ENCODE data around the gene STRIP2. TPM values are rescaled to one million over a fixed set of nuclear protein-coding genes. Genes with fewer than 3 reads are reported as not detected.

STRIP2 gene
- total RNA-seq, 1 experiment from 2014 or later, result 10.8 TPM

DNA sequence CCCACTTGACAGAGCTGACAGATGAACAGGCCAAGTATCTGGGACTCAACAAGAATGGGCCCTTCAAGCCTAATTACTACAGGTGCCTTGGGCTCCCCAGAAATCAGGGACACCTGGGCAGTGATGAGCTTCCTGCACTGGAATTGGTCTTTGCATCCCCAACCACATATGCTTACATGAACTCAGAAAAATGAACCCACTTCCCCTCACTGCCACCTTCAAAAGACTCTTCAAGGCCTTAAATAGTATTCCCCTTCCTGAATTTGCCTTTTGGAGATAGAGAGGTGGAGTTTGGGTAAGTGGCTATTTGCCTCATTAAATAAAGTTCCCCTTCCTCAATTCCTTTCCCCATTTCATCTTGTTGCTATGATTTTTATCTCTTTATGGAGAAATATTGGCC, 7.8 kb upstream of the STRIP2 start:
- peaks cover 2 to 6% of the 10 kb centered on the region in 2 experiments; a peak in 3 of 4 replicates for H3K4me1 ChIP-seq (ENCODE audit: control insufficient read depth in 1 of 2, insufficient read depth in 2 of 2, low read length in 2 of 2)
- POLR2A ChIA-PET, result no interaction called here
- no peaks in the 10 kb centered on the region for H3K27me3 ChIP-seq (ENCODE audit: insufficient read depth, low read length)
- no TSS peak for BruUV-seq (replicated peaks)
- RAD21 ChIA-PET (ENCODE audit: low non-redundant PET in 1 of 2, low total read pairs in 2 of 2, uncharacterized antibody in 2 of 2, unreplicated experiment in 2 of 2), result no interaction called here
- intact Hi-C loops (cut with micrococcal nuclease), result no loop called here
- CTCF ChIA-PET, result no interaction called here
- no peaks in the 10 kb centered on the region for H3K9me2 ChIP-seq (ENCODE audit: insufficient read depth)
- TF ChIP-seq CBX3 (IDR thresholded peaks at IDR 0.05; ENCODE audit: low read depth), result no peak
- no peak for TF ChIP-seq SP1 (IDR thresholded peaks at IDR 0.05; ENCODE audit: low read depth)
- no peak for TF ChIP-seq EZH2phosphoT487 (IDR thresholded peaks at IDR 0.05; ENCODE audit: borderline replicate concordance)
- TF ChIP-seq, protein P1, sequence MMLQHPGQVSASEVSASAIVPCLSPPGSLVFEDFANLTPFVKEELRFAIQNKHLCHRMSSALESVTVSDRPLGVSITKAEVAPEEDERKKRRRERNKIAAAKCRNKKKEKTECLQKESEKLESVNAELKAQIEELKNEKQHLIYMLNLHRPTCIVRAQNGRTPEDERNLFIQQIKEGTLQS (IDR thresholded peaks at IDR 0.05), result no peak
- TF ChIP-seq, protein P2, sequence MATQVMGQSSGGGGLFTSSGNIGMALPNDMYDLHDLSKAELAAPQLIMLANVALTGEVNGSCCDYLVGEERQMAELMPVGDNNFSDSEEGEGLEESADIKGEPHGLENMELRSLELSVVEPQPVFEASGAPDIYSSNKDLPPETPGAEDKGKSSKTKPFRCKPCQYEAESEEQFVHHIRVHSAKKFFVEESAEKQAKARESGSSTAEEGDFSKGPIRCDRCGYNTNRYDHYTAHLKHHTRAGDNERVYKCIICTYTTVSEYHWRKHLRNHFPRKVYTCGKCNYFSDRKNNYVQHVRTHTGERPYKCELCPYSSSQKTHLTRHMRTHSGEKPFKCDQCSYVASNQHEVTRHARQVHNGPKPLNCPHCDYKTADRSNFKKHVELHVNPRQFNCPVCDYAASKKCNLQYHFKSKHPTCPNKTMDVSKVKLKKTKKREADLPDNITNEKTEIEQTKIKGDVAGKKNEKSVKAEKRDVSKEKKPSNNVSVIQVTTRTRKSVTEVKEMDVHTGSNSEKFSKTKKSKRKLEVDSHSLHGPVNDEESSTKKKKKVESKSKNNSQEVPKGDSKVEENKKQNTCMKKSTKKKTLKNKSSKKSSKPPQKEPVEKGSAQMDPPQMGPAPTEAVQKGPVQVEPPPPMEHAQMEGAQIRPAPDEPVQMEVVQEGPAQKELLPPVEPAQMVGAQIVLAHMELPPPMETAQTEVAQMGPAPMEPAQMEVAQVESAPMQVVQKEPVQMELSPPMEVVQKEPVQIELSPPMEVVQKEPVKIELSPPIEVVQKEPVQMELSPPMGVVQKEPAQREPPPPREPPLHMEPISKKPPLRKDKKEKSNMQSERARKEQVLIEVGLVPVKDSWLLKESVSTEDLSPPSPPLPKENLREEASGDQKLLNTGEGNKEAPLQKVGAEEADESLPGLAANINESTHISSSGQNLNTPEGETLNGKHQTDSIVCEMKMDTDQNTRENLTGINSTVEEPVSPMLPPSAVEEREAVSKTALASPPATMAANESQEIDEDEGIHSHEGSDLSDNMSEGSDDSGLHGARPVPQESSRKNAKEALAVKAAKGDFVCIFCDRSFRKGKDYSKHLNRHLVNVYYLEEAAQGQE (IDR thresholded peaks at IDR 0.05; ENCODE audit: low read depth), result no peak
- no peak for TF ChIP-seq JUND (IDR thresholded peaks at IDR 0.05)
- TF ChIP-seq CEBPB (IDR thresholded peaks at IDR 0.05; ENCODE audit: low read depth), result no peak
- TF ChIP-seq, protein P3, sequence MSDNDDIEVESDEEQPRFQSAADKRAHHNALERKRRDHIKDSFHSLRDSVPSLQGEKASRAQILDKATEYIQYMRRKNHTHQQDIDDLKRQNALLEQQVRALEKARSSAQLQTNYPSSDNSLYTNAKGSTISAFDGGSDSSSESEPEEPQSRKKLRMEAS (IDR thresholded peaks at IDR 0.05), result no peak
- no peak for TF ChIP-seq SRF (IDR thresholded peaks at IDR 0.05; ENCODE audit: low read depth)
- TF ChIP-seq RAD21 (IDR thresholded peaks at IDR 0.05; ENCODE audit: low read depth), result no peak
- no peak for TF ChIP-seq SIN3A (IDR thresholded peaks at IDR 0.05; ENCODE audit: low read depth)
- no peak for TF ChIP-seq TCF7L2 (IDR thresholded peaks at IDR 0.05; ENCODE audit: borderline replicate concordance, extremely low read depth, insufficient read depth, insufficient read length)
- no peak for TF ChIP-seq YY1 (IDR thresholded peaks at IDR 0.05; ENCODE audit: extremely low read depth, insufficient replicate concordance, low read depth, low read length)
- TF ChIP-seq, protein P4, sequence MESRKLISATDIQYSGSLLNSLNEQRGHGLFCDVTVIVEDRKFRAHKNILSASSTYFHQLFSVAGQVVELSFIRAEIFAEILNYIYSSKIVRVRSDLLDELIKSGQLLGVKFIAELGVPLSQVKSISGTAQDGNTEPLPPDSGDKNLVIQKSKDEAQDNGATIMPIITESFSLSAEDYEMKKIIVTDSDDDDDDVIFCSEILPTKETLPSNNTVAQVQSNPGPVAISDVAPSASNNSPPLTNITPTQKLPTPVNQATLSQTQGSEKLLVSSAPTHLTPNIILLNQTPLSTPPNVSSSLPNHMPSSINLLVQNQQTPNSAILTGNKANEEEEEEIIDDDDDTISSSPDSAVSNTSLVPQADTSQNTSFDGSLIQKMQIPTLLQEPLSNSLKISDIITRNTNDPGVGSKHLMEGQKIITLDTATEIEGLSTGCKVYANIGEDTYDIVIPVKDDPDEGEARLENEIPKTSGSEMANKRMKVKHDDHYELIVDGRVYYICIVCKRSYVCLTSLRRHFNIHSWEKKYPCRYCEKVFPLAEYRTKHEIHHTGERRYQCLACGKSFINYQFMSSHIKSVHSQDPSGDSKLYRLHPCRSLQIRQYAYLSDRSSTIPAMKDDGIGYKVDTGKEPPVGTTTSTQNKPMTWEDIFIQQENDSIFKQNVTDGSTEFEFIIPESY (IDR thresholded peaks at IDR 0.05; ENCODE audit: extremely low read depth, insufficient replicate concordance, low read length), result no peak
- no peak for TF ChIP-seq EZH2 (IDR thresholded peaks at IDR 0.05)
- no peak overlapping the region for H3K4me2 ChIP-seq (ENCODE audit: low read length)
- no peak overlapping the region for H3K27ac ChIP-seq (ENCODE audit: low read depth, low read length)
- no peak overlapping the region for H2AFZ ChIP-seq (ENCODE audit: low read depth, low read length, poor library complexity, severe bottlenecking)
- no peaks in the 10 kb centered on the region for H4K20me1 ChIP-seq (ENCODE audit: insufficient read depth)
- H3K9ac ChIP-seq (ENCODE audit: low read length), result no peak overlapping the region
- no peak overlapping the region for H3K4me3 ChIP-seq (replicated peaks in 1 of 2; ENCODE audit: low read depth in 1 of 2, low read length in 2 of 2)
- no peak for DNase-seq (ENCODE audit: low read depth, low spot score)
- ATAC-seq, result no peak
- no peaks in the 10 kb centered on the region; a peak in 1 of 4 replicates for H3K36me3 ChIP-seq (ENCODE audit: control insufficient read depth in 1 of 2, insufficient read depth in 2 of 2, low read length in 2 of 2)
- H3K9me3 ChIP-seq (ENCODE audit: control insufficient read depth in 1 of 2, insufficient read depth in 1 of 2, low read depth in 1 of 2, low read length in 2 of 2), result no peaks in the 10 kb centered on the region
- H3K79me2 ChIP-seq (ENCODE audit: insufficient read depth, low read length), result no peaks in the 10 kb centered on the region
